Caco-2 (cell line): ENCODE results near the gene SNRPD3. TPM values are rescaled to one million over a fixed set of nuclear protein-coding genes. Genes with fewer than 3 reads are reported as not detected.
A peak's percentile ranks its signal among the peaks of the same experiment; 100 is the strongest.

Source experiments
- BruUV-seq: library from RNA; stranded (reverse); fragments of 400-500 nt; replicated peaks from 2 replicates; lab custom pipeline; 2021; lab: Mats Ljungman, UMichigan
- CTCF ChIA-PET: fragments of 300-600 bp; sonication (Branson Sonifier 250); formaldehyde crosslinking; loops from one replicate; lab custom pipeline; 2022; ENCODE audit warnings: antibody characterized with exemption; lab: Charles Lee
- POLR2A ChIA-PET: fragments of 300-600 bp; sonication (Branson Sonifier 250); formaldehyde crosslinking; loops from one replicate; lab custom pipeline; 2022; ENCODE audit warnings: antibody characterized with exemption; lab: Charles Lee
- DNase-seq, 2 experiments: peaks; one replicate each; pipeline versions ENCODE4 v3.0.0 to v3.0.0-alpha.2; 2020 to 2022
- H3K27me3 ChIP-seq: replicated peaks from 2 replicates; pipeline ENCODE4 v1.6.0; 2011; ENCODE audit warnings: low read length; ENCODE audit not compliant: control insufficient read depth, insufficient read depth
- H3K36me3 ChIP-seq: 2 replicates; pipeline ENCODE4 v1.5.1; 2011; ENCODE audit warnings: low read length; ENCODE audit not compliant: control insufficient read depth, insufficient read depth
- H3K4me1 ChIP-seq: fragments of 250-450 bp; sonication (Bioruptor Pico); 2 replicates; pipeline ENCODE4 v1.5.1; 2020; ENCODE audit warnings: mild to moderate bottlenecking
- H3K4me3 ChIP-seq: 2 replicates; pipeline ENCODE4 v1.5.1; 2011; ENCODE audit warnings: low read depth, mild to moderate bottlenecking, control low read depth, low read length
- H3K9me3 ChIP-seq: fragments of 250-450 bp; sonication (Bioruptor Pico); 2 replicates; pipeline ENCODE4 v1.5.1; 2020; ENCODE audit warnings: mild to moderate bottlenecking, moderate library complexity
- H3K27ac Mint-ChIP-seq: one replicate; pipeline ENCODE4 v1.8.0; 2022; ENCODE audit warnings: mixed read lengths; ENCODE audit not compliant: unreplicated experiment
- H3K27me3 Mint-ChIP-seq: one replicate; pipeline ENCODE4 v1.8.0; 2022; ENCODE audit warnings: mixed read lengths; ENCODE audit not compliant: insufficient read depth, unreplicated experiment
- H3K36me3 Mint-ChIP-seq: one replicate; pipeline ENCODE4 v1.8.0; 2022; ENCODE audit warnings: mild to moderate bottlenecking, mixed read lengths; ENCODE audit not compliant: insufficient read depth, unreplicated experiment
- H3K4me1 Mint-ChIP-seq: one replicate; pipeline ENCODE4 v1.8.0; 2022; ENCODE audit warnings: low read depth, mixed read lengths; ENCODE audit not compliant: unreplicated experiment
- H3K4me3 Mint-ChIP-seq: one replicate; pipeline ENCODE4 v1.8.0; 2022; ENCODE audit warnings: mild to moderate bottlenecking, moderate library complexity, mixed read lengths; ENCODE audit not compliant: unreplicated experiment
- H3K9me3 Mint-ChIP-seq: one replicate; pipeline ENCODE4 v1.8.0; 2022; ENCODE audit warnings: mixed read lengths; ENCODE audit not compliant: unreplicated experiment
- intact Hi-C: fragments of 100-400 bp; cut with micrococcal nuclease; formaldehyde crosslinking; loops from one replicate; pipeline ENCODE4 v1.10.0; 2022; ENCODE audit not compliant: unreplicated experiment
- total RNA-seq: library from RNA; stranded (reverse); gene quantifications from 2 replicates; pipeline ENCODE4 v1.2.3, GENCODE V29; 2022
- TF ChIP-seq, protein P1 (sequence below), 2 experiments: fragments of 200-600 bp in 1 of 2; IDR thresholded peaks; 1 replicate in 1 of 2; 2 replicates in 1 of 2; pipeline versions ENCODE4 v1.5.1 to v1.8.0; 2011 to 2022; ENCODE audit warnings: antibody characterized with exemption in 1 of 2, control low read depth in 1 of 2, inconsistent platforms in 1 of 2, low read depth in 1 of 2, low read length in 1 of 2, mild to moderate bottlenecking in 1 of 2, moderate library complexity in 1 of 2; ENCODE audit not compliant: insufficient read depth in 1 of 2, severe bottlenecking in 1 of 2, unreplicated experiment in 1 of 2

SNRPD3 gene
- total RNA-seq, 1 experiment from 2014 or later: 202 TPM

GRCh38 chr22:24518771-24519485, 36.9 kb upstream of the SNRPD3 start:
- TF ChIP-seq, protein P1, sequence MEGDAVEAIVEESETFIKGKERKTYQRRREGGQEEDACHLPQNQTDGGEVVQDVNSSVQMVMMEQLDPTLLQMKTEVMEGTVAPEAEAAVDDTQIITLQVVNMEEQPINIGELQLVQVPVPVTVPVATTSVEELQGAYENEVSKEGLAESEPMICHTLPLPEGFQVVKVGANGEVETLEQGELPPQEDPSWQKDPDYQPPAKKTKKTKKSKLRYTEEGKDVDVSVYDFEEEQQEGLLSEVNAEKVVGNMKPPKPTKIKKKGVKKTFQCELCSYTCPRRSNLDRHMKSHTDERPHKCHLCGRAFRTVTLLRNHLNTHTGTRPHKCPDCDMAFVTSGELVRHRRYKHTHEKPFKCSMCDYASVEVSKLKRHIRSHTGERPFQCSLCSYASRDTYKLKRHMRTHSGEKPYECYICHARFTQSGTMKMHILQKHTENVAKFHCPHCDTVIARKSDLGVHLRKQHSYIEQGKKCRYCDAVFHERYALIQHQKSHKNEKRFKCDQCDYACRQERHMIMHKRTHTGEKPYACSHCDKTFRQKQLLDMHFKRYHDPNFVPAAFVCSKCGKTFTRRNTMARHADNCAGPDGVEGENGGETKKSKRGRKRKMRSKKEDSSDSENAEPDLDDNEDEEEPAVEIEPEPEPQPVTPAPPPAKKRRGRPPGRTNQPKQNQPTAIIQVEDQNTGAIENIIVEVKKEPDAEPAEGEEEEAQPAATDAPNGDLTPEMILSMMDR (IDR thresholded peaks at IDR 0.05; ENCODE audit: insufficient read depth in 1 of 2, low read depth in 1 of 2, low read length in 1 of 2, severe bottlenecking in 1 of 2, unreplicated experiment in 1 of 2): no peak
- no peaks in the 10 kb centered on the region for H3K36me3 Mint-ChIP-seq
- Histone ChIP-seq H3K36me3 (no peaks in the 10 kb centered on the region), H3K9me3 (no peaks in the 10 kb centered on the region), H3K27me3 (no peaks in the 10 kb centered on the region), H3K4me3 (no peak overlapping the region), H3K4me1 (peaks cover 57% of the 10 kb centered on the region)
- intact Hi-C loops: no loop called here
- no peaks in the 10 kb centered on the region for H3K27me3 Mint-ChIP-seq
- ChIA-PET POLR2A (no interaction called here), CTCF (no interaction called here)
- no peak overlapping the region for H3K27ac Mint-ChIP-seq
- no peaks in the 10 kb centered on the region for H3K9me3 Mint-ChIP-seq
- no TSS peak for BruUV-seq
- DNase-seq: no peak
- H3K4me3 Mint-ChIP-seq: no peak overlapping the region
- peaks cover 33% of the 10 kb centered on the region for H3K4me1 Mint-ChIP-seq

DNA sequence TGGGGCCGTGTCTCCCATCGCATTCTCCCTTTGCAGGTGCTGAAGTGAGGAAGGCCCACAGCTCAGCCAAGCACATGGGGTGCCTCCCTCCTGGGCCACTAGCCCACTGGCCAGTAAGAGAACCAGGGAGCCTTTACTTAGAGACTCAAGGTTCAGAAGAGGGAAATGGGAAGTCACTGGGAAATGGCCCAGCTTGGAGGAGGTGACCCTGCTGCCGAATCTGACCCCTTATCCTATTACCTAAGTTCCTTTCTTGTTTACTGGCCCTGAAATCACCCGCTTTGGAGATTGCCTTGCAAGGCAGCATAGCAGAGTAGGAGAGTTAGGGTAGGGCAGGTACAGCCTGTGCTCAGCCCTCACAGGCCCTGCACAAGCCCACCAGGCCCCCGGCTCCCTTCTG, 36.3 kb upstream of the SNRPD3 start:
- Mint-ChIP-seq H3K4me1 (peaks cover 27% of the 10 kb centered on the region), H3K4me3 (no peak overlapping the region), H3K36me3 (no peaks in the 10 kb centered on the region), H3K9me3 (no peaks in the 10 kb centered on the region), H3K27me3 (no peaks in the 10 kb centered on the region), H3K27ac (no peak overlapping the region)
- Histone ChIP-seq H3K36me3 (no peaks in the 10 kb centered on the region), H3K4me3 (no peak overlapping the region), H3K9me3 (no peaks in the 10 kb centered on the region), H3K4me1 (peaks cover 52% of the 10 kb centered on the region), H3K27me3 (no peaks in the 10 kb centered on the region)
- BruUV-seq: no TSS peak
- TF ChIP-seq, protein P1 (IDR thresholded peaks at IDR 0.05; ENCODE audit: insufficient read depth in 1 of 2, low read depth in 1 of 2, low read length in 1 of 2, severe bottlenecking in 1 of 2, unreplicated experiment in 1 of 2): no peak
- POLR2A ChIA-PET: no interaction called here
- CTCF ChIA-PET: no interaction called here
- intact Hi-C loops: no loop called here
- no peak for DNase-seq

DNA sequence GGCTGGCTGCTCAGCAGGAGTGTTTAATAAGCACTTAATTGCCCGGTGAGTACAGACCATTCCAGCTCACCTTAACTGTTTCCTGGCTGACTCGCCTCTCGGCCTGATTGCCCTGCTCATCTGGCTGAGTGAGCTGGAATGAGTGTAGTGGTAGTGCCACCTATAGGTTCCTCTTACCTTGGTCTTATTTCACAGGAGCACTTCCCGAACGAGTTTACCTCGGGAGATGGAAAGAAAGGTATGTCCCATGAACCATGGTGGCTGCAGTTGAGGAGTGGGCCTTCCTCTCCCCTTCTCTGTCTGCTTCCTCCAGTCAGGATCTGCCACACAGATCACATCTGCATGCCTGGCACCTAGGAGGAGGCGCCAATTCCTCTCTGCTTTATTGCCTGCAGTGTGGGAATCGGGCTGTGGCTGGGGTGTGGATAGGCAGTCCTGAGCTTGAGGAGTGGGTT, 34.0 kb upstream of the SNRPD3 start:
- H3K36me3 ChIP-seq: no peaks in the 10 kb centered on the region
- TF ChIP-seq, protein P1 (IDR thresholded peaks at IDR 0.05; ENCODE audit: insufficient read depth in 1 of 2, low read depth in 1 of 2, low read length in 1 of 2, severe bottlenecking in 1 of 2, unreplicated experiment in 1 of 2): peak; percentile 72 to 77
- no peaks in the 10 kb centered on the region for H3K27me3 ChIP-seq
- peaks cover 30% of the 10 kb centered on the region for H3K4me1 Mint-ChIP-seq
- DNase-seq: peak; percentile 84 to 90
- H3K9me3 Mint-ChIP-seq: no peaks in the 10 kb centered on the region
- intact Hi-C loops: loop anchor here (1.0 to 5.0 kb wide), 3 partner anchors 15 to 101 kb away; no protein-coding TSS in a partner anchor
- peaks cover 36% of the 10 kb centered on the region for H3K4me1 ChIP-seq
- H3K27ac Mint-ChIP-seq: peak overlapping the region; percentile 86
- no peaks in the 10 kb centered on the region for H3K36me3 Mint-ChIP-seq
- BruUV-seq: no TSS peak
- POLR2A ChIA-PET: interaction anchor here (0.6 to 1.1 kb wide), 2 partner anchors 9 to 16 kb away, joined by 3 to 4 read pairs; no protein-coding TSS in a partner anchor
- peak overlapping the region; percentile 57 for H3K4me3 Mint-ChIP-seq
- no peaks in the 10 kb centered on the region for H3K9me3 ChIP-seq
- H3K27me3 Mint-ChIP-seq: no peaks in the 10 kb centered on the region
- H3K4me3 ChIP-seq: no peak overlapping the region
- CTCF ChIA-PET: interaction anchor here (0.6 to 1.9 kb wide), 14 partner anchors 11 to 251 kb away, joined by 3 to 51 read pairs (median 4); partner anchors contain the start of gene SPECC1L
